HG02970 (cell line): ENCODE results near the gene RYK.
"Not testable (repeated sequence)": the region's sequence is repeated elsewhere in the genome, so short reads cannot be mapped to it uniquely, and the experiment has no call there.

Experiments used
- ATAC-seq: cut with Tn5 transposase; IDR thresholded peaks from one replicate; pipeline ENCODE4 v1.9.1; 2021; ENCODE audit warnings: mild to moderate bottlenecking, moderate library complexity, moderate number of reproducible peaks; ENCODE audit not compliant: unreplicated experiment, low FRiP score

The RYK gene

GRCh38 chr3:134228035-134228434, 22.6 kb downstream of the RYK start:
- no peak for ATAC-seq

- ATAC-seq = not testable (repeated sequence)
Measured at GRCh38 chr3:134224796-134225156, 25.9 kb downstream of the RYK start.

- no peak for ATAC-seq
Measured at GRCh38 chr3:134222835-134223234, 27.8 kb downstream of the RYK start.

GRCh38 chr3:134216851-134217250, 33.8 kb downstream of the RYK start:
- ATAC-seq = no peak

GRCh38 chr3:134216191-134216764, 34.4 kb downstream of the RYK start:
- no peak for ATAC-seq

GRCh38 chr3:134214239-134214638, 36.4 kb downstream of the RYK start:
- ATAC-seq = no peak

GRCh38 chr3:134212967-134213665, 37.5 kb downstream of the RYK start:
- no peak for ATAC-seq

- ATAC-seq = no peak
Measured at GRCh38 chr3:134211797-134212196, 38.9 kb downstream of the RYK start.

GRCh38 chr3:134205451-134205850, 45.2 kb downstream of the RYK start:
- no peak for ATAC-seq

GRCh38 chr3:134201201-134202130, 49.2 kb downstream of the RYK start:
- no peak for ATAC-seq

GRCh38 chr3:134199880-134200279, 50.8 kb downstream of the RYK start:
- ATAC-seq = not testable (repeated sequence)

- ATAC-seq = no peak
Measured at GRCh38 chr3:134199240-134199639, 51.4 kb downstream of the RYK start.

- no peak for ATAC-seq
Measured at GRCh38 chr3:134198414-134198813, 52.2 kb downstream of the RYK start.

- ATAC-seq = no peak
Measured at GRCh38 chr3:134197681-134198261, 52.9 kb downstream of the RYK start.

GRCh38 chr3:134194247-134194646, 56.4 kb downstream of the RYK start:
- ATAC-seq = no peak

GRCh38 chr3:134190250-134190649, 60.4 kb downstream of the RYK start:
- no peak for ATAC-seq

GRCh38 chr3:134189849-134190248, 60.8 kb downstream of the RYK start:
- no peak for ATAC-seq

GRCh38 chr3:134186391-134186790, 64.3 kb downstream of the RYK start:
- no peak for ATAC-seq

GRCh38 chr3:134180761-134181160, 69.9 kb downstream of the RYK start:
- ATAC-seq = no peak

- no peak for ATAC-seq
Measured at GRCh38 chr3:134179508-134179907, 71.2 kb downstream of the RYK start.

- ATAC-seq = no peak
Measured at GRCh38 chr3:134163096-134163495, 87.6 kb downstream of the RYK start.
